Measurements from ENCODE around the gene SMPD3.

The SMPD3 gene

DNA sequence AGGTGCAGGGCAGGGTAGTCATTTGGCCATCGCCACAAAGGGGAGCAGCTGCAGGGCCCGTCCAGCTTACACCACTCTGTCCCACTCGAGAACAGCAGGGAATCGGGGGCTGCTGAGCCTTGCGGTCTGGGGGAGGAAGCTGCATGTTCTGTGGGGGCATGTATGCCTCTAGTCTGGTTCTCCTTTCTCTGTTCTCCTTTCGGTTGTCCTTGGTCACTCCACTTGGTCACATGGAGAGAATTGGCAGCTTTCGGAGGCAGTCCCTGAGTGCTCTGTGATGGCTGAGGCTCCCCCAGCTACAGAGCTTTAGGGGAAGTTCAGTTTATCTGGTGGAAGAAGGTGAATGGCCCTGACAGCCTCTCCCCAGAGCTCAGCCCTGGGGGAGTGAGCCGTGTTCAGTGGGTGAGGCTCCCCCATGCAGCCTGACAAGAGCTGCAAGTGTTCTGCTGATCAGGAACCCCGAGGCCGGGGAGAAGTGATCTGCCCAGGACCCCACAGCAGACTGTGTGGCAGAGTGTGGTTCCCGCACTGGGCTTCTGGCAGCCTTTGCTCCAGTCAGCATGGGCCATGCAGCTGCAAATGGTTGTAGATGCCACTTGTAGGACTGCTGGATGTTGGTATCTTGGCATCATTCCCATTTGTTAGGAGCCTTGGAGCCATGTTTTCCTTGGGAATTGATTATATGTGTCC, 22.3 kb upstream of the SMPD3 start:
- DNase-seq = no peak

DNA sequence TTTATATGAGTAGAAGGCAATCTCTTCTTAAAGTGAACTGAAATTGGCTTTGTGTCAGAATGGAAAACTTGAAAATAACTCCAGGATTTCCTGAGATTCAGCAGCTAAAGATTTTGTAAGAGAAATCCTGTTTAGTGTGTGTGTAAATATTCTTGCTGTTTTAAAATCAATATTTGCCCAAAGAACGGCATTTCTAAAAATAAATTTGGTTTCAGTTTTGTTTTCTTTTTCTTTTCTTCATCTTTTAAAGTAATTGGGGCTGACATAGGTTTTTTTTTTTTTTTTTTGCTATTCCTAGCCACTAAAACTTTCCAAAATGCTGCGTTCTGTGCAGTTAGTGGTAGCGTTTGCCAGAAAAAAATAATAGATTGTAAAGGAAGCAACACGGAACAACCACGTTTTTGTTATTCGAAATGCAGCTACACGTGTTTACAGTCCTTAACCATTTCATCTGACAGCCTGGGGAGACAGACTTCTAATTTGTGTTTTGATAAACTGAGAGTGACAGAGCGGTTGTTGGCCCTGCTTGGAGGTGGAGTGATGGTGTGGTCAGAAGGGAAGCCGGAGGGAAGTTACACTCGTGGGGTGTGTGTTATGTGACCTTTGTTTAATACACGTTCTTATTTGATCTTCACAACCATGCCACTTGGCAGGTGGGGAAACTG, 21.6 kb upstream of the SMPD3 start:
- DNase-seq = no peak

DNA sequence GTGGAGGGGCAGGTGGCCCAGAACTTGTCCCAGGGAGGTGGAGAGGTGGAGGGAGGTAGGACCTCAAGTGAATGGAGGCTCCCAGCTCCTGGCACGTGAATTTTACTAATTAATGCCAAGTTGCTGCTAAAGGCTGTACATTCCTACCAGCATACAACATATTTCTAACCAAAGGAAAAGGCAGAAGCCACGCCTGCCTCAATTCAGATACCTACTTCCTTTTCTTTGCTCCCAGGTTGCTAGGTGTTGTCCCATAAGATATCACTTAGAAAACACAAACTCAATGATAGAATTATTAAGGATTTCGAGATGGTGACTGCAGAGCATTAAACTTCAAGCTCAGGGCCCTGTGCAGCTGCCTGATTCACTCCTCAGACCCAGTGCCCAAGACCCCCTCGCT, 20.5 kb upstream of the SMPD3 start:
- DNase-seq = no peak

DNA sequence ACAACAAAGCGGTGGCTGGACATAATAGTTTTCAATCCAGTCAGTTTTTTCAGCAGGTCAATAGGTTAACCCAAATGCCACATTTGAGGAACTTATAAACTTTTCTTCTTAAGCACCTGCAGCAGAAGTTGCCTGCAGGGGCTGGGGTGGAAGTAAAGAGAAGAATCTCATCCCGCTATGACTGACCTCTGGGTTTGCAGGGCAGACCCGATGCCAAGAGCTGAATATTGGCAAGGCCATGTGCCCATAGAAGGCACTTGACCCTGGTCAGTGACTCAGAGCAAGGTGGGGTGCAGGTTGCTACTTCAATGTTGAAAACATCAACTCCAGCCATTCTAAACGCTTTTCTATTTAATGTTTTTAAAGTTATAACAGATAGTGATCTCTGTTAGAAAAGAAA, 17.9 kb upstream of the SMPD3 start:
- no peak for DNase-seq

DNA sequence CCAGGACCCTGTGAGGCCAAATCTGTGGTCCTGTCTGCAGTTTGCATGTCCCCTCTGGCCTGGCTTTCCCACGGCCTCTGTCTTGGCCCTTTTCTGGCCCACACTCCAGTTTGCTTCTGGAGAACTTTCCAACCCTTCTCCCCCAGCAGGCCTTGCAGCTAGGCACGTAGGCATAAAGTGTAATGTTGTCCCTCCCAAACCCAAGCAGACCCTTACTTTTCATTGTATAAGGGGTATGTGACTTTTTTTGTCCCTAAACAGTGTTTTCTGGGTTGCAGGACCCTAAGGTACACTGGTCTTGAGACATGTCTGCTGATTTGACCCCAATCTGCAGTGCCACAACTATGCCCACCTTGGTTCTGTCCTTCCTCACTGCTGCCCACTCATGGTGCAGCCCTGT, 15.6 kb upstream of the SMPD3 start:
- DNase-seq = no peak

DNA sequence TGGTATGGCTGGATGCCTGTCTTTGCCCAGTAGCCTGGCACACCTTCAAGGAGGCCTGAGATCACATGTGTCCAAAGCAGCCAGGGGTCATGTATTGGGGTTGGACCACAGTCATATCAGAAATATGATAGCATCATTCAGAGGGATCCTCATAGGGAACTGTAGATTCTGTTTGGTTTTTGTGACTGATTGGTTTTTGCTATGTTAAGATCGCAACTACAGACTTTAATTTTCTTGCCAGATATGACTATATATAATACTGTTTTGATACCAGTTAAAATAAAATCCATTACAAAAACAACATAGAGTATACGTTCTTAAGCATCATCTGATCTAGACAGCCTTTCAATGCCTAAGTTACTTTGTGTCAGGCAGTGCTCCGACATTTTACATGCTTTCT, 11.8 kb upstream of the SMPD3 start:
- DNase-seq = no peak

DNA sequence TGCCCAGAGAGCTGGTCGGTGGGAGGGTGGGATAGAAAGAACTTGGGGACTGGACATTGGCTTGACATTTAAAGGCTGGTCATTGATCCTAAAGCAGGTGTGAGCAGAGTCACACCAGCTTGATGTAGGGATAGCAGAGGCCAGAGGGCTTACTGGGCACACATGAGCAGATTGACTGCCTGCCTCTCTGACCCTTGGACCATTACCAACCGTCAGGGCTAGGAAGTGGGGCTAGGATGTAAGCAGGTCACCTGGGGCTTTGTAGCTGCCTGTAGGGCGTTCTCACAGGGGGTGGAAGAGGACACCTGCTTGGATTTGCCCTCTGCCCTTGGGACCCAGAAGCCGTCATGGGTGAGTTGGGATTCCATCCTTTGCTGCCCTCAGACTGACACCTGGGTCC, 11.1 kb upstream of the SMPD3 start:
- DNase-seq = no peak

DNA sequence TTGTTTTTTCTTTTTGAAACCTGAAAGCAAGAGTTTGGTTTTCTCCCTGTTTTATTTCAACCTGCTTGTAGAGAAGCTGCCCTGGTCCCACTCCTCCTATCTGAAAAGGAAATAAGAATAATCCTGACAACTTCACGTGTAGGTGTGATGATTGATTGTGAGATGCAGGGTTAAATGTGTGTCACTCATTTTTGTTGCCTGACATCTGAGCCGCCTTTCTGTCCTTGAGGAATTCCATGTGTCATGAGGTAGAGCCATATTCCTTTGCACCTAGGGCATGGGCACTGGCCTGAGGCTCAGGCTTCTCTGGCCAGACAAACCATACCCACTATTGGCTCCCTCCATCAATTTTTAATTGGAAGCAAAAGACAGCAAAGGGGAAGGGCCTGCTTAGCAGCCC, 10.2 kb upstream of the SMPD3 start:
- no peak for DNase-seq

DNA sequence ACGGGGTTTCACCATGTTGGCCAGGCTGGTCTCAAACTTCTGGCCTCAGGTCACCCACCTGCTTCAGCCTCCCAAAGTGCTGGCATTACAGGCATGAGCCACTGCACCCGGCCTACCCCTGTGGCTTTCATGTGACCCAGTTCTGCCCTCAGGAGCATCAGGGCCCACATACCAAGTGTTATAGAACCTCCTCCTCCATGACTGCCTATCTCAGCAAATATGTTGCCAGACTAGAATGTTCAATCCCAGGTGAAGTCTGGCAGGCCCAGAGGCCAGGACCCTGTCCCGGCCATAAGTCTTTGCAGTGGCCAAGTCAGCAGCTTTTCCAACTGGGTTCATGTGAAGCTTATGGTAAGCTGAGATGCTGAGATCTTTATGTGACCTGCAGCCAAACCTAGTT, 9.8 kb upstream of the SMPD3 start:
- peak; percentile 50 for DNase-seq

DNA sequence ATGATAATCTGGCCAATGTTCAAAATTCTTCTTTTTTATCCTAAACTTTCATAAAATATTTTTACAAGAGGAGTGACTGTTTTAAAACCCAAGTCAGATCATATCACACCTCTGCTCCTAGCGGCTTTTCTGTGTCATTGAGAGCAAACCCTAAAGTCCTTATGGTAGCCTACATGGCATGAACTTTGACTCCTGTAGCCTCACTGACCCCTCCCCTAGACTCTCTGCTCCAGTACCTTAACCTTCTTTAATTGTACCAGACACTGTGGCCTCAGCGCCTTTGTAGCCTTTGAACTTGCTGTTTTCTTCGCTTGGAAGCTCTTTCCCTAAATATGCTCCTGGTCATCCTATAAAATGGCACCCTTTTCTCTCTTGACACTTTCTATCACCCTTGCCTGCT, 7.3 kb upstream of the SMPD3 start:
- DNase-seq = peak; percentile 17

DNA sequence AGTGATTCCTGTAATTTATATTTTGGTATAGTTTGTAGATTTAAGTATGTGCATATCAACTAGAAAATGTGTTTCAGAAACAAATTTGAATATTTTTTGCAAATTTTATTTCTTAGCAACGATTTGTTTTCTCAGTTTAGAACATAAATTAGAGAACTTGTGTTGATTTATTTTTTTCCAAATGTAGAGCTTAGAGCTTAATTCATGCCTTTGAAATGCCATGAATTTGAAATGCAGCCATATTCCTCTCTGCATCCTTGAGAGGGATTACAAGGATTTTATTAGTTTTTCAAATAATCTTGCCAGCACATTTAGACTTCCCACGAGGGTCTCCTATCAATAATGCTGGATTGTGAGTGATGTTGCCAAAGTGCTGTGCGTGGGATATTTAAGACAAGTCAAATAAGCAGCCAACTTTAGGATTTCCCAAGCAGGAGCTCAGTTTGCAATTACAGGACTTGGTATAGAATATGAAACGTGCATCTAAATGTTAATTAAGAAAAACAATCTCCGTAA, 6.7 kb upstream of the SMPD3 start:
- no peak for DNase-seq

DNA sequence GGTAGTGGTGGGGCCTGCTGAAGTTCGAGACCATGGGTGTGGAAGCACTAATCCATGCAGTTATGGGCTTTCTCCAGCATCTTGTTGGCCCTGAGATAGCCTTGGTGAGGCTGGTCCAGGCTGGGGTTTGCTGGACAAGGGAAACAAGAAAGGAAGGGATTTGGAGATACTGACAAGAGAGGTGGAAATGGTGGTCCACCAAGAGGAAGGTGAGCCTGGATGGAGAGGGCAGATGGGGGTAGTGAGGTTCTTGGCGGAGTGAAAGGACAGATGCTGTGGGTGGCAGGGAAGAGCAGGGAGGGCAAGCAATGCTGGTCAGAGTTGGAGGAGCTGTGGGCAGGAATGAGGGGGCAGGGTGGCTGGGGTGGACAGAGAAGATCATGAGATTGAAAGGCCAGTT, 5.5 kb upstream of the SMPD3 start:
- DNase-seq = peak; percentile 32

DNA sequence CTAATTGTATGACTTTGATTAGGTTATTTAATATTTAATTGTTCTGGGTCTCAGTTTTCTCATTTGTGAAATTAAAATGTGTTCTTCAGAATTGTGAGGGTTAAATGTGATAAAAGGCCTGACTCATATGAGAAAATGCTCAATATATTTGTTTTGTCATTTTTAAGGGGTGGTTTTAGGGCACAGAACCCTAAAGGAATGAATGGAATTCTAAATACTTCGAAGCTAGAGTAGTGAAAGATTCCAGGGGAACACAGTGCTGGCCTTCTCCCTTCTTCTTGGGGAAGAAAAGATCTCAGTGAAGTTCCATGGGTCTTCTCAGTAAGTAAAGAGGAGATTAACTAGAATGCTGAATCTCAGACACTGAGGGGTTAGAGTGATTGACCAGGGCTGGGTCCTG, 3.9 kb upstream of the SMPD3 start:
- DNase-seq = no peak

DNA sequence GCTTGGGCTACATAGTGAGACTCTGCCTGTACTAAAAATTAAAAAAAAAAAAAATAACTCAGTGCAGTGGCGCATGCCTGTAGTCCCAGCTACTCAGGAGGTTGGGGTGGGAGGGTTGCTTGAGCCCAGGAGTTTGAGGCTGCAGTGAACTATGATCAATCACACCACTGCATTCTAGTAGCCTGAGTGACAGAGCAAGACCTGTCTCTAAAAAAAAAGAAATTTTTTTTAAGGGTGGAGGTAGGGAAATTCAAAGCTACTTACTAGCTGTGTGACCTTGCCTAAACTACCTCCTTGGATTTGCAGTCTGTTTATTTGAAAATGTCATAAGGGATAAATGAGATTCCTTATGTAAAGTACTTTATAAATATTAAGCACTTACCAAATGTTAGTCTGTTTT, 3.4 kb upstream of the SMPD3 start:
- no peak for DNase-seq

DNA sequence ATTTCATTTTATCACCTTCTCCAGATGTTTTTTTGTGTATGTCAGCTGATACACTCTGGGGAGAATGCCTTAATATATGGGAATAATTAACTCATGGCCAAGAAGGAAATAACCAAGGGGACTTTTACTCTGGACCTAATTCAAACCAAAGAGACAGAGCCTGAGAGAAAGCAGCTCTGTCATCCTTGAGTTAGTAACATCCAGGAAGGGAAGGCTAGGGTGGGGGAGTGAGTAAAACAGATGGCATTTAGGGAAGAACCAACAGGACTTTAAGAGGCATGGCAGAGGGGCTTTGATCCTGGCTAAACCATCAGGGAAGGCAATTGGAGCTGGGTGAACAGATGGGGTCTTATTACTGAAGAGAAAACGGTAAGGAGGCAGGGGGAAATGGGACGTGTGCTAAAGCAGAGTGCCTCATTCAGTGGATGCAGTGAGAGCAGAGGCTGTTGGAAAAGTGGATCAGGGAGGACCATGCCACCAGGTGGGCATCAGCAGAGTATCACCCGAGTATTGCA, 2.5 kb upstream of the SMPD3 start:
- DNase-seq = peak; percentile 43

DNA sequence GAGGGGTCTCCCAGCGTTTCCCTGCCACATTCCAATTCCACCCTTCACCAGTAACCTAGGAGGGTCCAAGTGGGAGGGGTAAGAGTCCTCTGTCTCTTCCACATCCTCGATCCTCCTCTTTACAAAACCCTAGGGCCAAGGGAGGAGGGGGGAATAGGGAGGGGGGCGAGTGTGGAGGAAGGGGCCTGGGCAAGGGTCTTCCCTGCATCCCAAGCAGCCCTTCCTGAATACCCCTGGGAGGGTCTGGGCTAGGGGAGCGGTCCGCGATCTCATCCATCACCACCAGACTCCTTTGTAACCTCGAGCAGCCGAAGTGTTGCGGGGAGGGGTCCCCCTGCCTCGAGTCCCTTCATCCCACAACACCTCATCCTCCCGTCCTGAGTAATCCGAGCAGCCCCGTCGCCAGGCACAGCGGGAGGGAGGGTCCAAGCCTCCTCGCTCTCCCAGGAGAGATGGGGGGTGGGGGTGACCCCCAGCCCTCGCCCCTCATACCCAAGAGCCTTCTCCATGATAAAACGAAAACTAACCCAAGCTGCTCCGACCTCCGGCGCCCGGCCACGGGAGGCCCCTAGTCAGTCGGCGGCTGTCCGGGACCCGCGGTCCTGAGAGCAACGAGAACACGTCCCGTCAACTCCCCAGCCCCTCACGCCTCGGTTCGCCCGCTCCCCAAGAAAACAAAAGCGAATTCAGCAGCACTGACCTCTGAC, 502 bp downstream of the SMPD3 start:
- no peak for DNase-seq

DNA sequence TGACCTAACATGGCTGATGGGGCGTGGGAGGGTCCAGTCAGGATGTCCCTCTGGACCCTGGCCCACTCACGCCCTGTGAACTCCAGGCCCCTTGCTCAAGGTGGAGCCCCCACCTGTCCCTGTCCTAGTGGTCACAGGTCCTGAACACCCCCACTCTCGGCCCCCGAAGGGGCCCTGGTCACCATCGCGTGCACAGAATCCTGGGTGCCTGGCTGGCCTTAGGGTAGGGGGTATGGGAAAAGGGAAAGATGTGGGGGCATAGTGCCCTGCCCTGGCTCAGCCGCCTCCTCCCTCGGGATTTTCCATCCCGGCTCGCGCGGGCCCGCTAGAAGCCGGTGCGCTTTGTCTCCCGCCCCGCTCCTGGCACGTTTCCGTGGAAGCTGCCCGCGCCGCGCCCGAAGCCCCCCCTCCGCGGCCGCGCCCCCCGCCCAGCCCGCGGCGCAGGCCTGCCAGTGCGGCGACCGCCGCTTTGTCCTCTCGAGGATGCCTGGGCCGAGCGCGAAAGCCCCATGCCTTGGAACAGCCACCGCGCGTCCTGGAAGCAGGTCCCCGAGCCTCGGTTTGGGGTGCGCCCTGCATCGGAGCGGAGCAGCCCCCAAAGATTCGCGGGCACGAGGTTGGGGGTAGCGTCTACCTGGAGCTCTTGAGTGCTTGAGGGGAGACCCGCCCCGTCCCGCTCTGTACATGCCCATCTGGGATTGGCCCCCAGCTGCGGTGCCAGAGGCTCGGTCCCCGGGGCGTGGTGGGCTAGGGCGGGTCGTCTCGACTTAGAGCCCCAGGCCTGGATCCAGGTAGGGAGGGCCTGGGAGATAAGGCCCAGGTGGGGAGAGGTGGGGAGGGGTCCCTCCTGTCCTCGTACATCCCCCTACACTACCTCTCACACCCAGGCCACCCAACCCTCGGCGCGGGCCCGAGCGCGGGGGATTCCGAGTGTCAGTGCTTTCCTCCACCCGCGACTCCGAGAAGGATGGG, 1.3 kb downstream of the SMPD3 start:
- DNase-seq = no peak

DNA sequence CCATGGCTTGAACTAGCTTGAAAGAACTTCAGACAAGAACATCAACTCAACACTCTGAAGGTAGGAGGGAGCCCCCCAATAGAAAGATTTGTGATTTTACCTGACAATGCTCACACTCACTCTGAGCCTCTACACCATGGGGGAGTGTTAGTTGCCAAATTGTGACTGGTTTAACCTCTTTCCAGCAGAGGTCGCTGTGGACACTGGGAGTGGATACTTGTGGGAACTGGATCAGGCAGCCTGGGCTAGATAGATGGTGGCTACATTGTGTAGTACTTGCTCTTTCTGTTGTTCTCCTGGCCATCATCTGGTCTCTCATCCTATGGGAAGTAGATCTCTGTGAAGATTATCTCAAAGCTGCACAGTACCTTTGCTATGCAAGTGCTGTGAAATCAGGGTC, 2.9 kb downstream of the SMPD3 start:
- DNase-seq = peak; percentile 81

DNA sequence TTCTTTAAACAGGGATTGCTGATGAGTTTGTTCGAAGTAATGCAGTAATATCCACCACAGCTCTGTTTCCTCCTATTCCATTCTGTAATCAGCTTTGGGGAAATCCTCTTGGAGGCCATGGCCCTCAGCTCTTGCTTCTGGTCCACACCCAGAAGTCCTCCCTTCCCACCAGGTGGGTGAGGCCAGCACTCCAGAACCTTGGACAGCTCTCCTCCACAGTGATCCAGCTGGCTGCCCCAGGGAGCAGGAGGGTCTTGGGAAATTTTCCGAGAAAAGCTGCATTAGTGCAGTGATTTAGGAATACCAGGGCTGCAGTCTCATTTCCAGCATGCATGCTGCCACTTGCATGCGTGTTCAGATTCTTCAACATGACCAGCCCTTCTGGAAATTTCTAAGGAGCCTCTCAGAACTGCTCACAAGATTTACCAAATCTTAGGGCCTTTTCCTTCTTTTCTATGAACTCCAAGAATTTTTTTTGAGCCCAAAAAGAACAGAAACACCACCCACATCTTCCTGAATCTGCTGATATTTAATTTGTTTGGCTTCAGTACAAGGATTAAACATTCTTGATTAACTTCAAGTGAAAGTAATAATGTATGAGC, 4.2 kb downstream of the SMPD3 start:
- peak; percentile 89 for DNase-seq

DNA sequence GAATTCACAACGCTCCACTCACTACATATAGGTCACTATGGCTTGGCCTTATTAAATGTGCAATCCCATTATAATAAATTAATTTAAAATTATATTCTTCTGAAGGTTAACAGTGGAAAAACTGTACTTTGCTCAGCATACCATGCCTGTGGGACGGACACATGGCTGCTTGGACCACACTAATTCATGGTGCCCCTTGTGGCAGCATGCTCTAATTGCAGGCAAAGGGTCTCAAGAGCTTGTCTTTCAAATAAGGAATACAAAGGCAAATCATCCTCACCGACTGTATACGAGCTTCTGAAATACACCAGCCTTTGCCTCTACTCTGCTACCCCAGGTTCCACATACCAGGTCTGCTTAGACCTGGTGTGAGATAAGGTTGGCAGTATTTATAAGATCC, 11.7 kb downstream of the SMPD3 start:
- DNase-seq = no peak

DNA sequence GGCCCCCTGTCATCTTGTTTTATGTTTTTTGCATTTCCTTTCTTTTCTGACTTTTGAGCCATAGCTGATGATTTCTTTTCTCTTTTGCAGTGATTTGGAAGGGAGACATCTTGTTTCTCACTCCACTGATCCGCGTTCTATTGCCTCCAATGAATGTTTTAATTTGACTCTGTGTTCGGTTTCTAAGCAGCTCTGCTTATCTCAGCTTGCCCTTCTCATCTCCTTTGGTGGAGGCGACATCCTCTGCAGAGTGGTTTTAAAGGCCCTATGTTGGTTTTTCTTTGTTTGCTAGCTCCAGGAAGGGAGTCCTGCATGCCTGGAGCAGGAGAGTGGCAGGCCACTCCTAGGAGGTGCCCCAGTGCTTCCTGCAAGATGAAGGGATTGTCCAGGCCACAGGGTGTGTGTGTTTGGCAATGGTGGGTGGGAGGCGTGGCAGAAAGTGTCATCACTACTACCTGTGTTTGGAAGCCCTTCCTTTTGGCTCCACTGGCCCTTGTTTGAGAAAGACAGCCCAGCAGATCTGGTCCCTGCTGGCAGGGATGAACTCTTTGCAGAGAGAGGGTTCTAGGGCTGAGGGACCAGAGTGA, 13.6 kb downstream of the SMPD3 start:
- no peak for DNase-seq

DNA sequence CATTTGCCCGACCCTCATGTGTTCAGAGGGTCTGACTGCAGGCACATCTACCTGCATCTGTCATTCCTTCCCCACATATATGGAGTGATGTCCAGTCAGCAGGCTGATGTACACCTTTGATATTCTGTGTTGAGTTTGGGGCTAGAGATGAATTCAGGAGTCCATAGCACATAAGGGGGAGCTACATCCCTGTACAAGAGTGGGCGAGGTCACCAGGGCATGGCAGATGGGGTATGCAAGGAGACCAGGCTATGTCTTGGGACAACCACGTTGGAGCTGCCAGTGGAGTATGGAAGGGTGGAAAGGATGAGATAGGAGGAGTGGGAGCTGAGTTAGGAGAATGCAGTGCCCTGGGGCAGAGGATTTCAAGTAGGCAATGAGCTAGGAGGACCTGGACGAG, 15.0 kb downstream of the SMPD3 start:
- no peak for DNase-seq

All from islet precursor cell (in vitro differentiated cells).